WERI-Rb-1 (cell line): ENCODE results near the gene ELOVL6.

Experiments
- DNase-seq: peaks from one replicate; pipeline ENCODE4 v3.0.0-alpha.2; 2020
- H3K27ac ChIP-seq: fragments of 250-450 bp; sonication (Bioruptor Pico); 2 replicates; pipeline ENCODE4 v1.5.1; 2020; ENCODE audit warnings: mild to moderate bottlenecking, moderate library complexity
- H3K27me3 ChIP-seq: fragments of 250-450 bp; sonication (Bioruptor Pico); 2 replicates; pipeline ENCODE4 v1.5.1; 2021; ENCODE audit warnings: mild to moderate bottlenecking, low read depth, moderate library complexity; ENCODE audit not compliant: insufficient read depth, severe bottlenecking
- H3K36me3 ChIP-seq: fragments of 250-450 bp; sonication (Bioruptor Pico); 2 replicates; pipeline ENCODE4 v1.5.1; 2020; ENCODE audit warnings: mild to moderate bottlenecking, moderate library complexity
- H3K4me3 ChIP-seq: 2 replicates; pipeline ENCODE4 v1.5.1; 2011; ENCODE audit warnings: low read depth, mild to moderate bottlenecking, control low read depth, low read length
- H3K9me3 ChIP-seq: fragments of 250-450 bp; sonication (Bioruptor Pico); 2 replicates; pipeline ENCODE4 v1.5.1; 2021; ENCODE audit warnings: mild to moderate bottlenecking, moderate library complexity; ENCODE audit not compliant: severe bottlenecking
- CTCF ChIP-seq: IDR thresholded peaks from 2 replicates; pipeline ENCODE4 v1.5.1; 2011; ENCODE audit warnings: low read depth, mild to moderate bottlenecking, control low read depth, inconsistent platforms, low read length

ELOVL6 gene

GRCh38 chr4:110119337-110119736, 79.1 kb downstream of the ELOVL6 start:
- Histone ChIP-seq H3K27ac (no peak overlapping the region), H3K9me3 (no peaks in the 10 kb centered on the region), H3K4me3 (no peak overlapping the region), H3K27me3 (no peaks in the 10 kb centered on the region), H3K36me3 (peaks cover 6% of the 10 kb centered on the region; the same call in 1 of the 2 replicates)
- TF ChIP-seq CTCF: no peak
- DNase-seq: no peak

- no peak for DNase-seq
- H3K36me3 ChIP-seq: 0 out of 2 replicates have a peak, but pooled peaks cover under 1% of the 10 kb centered on the region
Measured at GRCh38 chr4:110112056-110112455, 86.4 kb downstream of the ELOVL6 start.

GRCh38 chr4:110109455-110109854, 89.0 kb downstream of the ELOVL6 start:
- no peaks in the 10 kb centered on the region for H3K27me3 ChIP-seq
- H3K36me3 ChIP-seq: no peaks in the 10 kb centered on the region
- DNase-seq: no peak
- H3K4me3 ChIP-seq: no peak overlapping the region
- H3K9me3 ChIP-seq: no peaks in the 10 kb centered on the region
- no peak for TF ChIP-seq CTCF
- no peak overlapping the region for H3K27ac ChIP-seq

More at GRCh38 chr4:110112056-110112455, 86.4 kb downstream of the ELOVL6 start:
- TF ChIP-seq CTCF: no peak
- Histone ChIP-seq H3K4me3 (no peak overlapping the region), H3K27ac (no peak overlapping the region), H3K27me3 (no peaks in the 10 kb centered on the region), H3K9me3 (no peaks in the 10 kb centered on the region)

- no peak for TF ChIP-seq CTCF
- DNase-seq: no peak
- no peak overlapping the region for H3K27ac ChIP-seq
- no peaks in the 10 kb centered on the region for H3K27me3 ChIP-seq
- no peak overlapping the region for H3K4me3 ChIP-seq
- no peaks in the 10 kb centered on the region for H3K9me3 ChIP-seq
- H3K36me3 ChIP-seq: no peaks in the 10 kb centered on the region
Measured at GRCh38 chr4:110108960-110109359, 89.5 kb downstream of the ELOVL6 start.

GRCh38 chr4:110108422-110108821, 90.0 kb downstream of the ELOVL6 start:
- H3K27me3 ChIP-seq: no peaks in the 10 kb centered on the region
- DNase-seq: no peak
- H3K27ac ChIP-seq: no peak overlapping the region
- no peak overlapping the region for H3K4me3 ChIP-seq
- H3K9me3 ChIP-seq: no peaks in the 10 kb centered on the region
- no peak for TF ChIP-seq CTCF
- H3K36me3 ChIP-seq: no peaks in the 10 kb centered on the region

GRCh38 chr4:110107866-110108265, 90.5 kb downstream of the ELOVL6 start:
- H3K27ac ChIP-seq: no peak overlapping the region
- H3K27me3 ChIP-seq: no peaks in the 10 kb centered on the region
- H3K4me3 ChIP-seq: no peak overlapping the region
- no peak for DNase-seq
- H3K9me3 ChIP-seq: no peaks in the 10 kb centered on the region
- no peaks in the 10 kb centered on the region for H3K36me3 ChIP-seq
- no peak for TF ChIP-seq CTCF
